Posterior vena cava (tissue), 2 donors: ENCODE data around the gene PDZD8. TPM values are rescaled to one million over a fixed set of nuclear protein-coding genes. Genes with fewer than 3 reads are reported as not detected.

Experiments used
- DNase-seq: peaks from one replicate; pipeline ENCODE4 v3.0.0-alpha.2; 2020; ENCODE audit warnings: low spot score
- intact Hi-C, 2 donors: fragments of 100-400 bp; cut with DNase I; formaldehyde crosslinking; loops; one replicate each; pipeline versions ENCODE4 v1.14.1 to v1.14.2; 2022 to 2023
- total RNA-seq, 2 donors: library from RNA; stranded (reverse); fragmentation: NEBNext Ultra II Directional; extraction: Animal tissue kit (Norgen Biotek cat#: 25700); gene quantifications; one replicate each; pipeline ENCODE4 v1.2.1, GENCODE V29; 2021
- donor health status: DM: yes; HTN: yes; CAD: no.
- donor health status: DM: yes; HTN: yes; CAD: no.

Gene PDZD8
- total RNA-seq, 2 donors from 2014 or later = 29.2 to 35.7 TPM

DNA sequence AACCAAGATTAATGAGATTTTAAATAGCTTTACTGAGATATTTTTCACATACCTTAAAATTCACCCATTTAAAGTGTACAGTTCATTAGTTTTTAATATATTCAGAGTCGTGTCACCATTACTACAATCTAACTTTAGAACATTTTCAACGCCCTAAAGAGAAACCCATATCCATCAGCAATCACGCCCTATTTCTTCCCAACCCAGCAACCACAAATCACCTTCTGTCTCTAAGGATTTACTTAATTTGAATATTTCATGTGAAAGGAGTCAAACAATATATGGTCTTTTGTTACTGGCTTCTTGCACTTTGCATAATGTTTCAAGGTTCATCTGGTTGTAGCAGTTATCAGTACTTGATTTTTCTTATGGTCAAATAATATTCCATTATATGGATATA is 25.1 kb upstream of the PDZD8 start:
- no peak for DNase-seq
- intact Hi-C loops = no loop called here

GRCh38 chr10:117399341-117400196 is 24.3 kb upstream of the PDZD8 start:
- intact Hi-C loops = no loop called here
- DNase-seq = no peak

DNA sequence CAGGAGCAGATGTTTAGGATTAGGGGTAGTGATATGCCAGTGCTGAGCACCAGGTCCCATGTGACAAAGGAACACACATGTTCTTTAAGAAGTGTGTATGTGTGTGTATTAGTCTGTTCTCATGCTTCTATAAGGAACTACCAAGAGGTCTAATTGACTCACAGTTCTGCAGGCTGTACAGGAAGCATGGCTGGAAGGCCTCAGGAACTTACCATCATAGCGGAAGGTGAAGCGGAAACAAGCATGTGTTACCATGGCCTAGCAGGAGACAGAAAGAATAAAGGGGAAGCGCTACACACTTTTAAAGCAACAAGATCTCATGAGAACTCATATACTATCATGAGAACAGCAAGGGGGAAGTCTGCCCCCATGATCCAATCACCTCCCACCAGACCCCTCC is 22.8 kb upstream of the PDZD8 start:
- intact Hi-C loops = no loop called here
- DNase-seq = no peak

DNA sequence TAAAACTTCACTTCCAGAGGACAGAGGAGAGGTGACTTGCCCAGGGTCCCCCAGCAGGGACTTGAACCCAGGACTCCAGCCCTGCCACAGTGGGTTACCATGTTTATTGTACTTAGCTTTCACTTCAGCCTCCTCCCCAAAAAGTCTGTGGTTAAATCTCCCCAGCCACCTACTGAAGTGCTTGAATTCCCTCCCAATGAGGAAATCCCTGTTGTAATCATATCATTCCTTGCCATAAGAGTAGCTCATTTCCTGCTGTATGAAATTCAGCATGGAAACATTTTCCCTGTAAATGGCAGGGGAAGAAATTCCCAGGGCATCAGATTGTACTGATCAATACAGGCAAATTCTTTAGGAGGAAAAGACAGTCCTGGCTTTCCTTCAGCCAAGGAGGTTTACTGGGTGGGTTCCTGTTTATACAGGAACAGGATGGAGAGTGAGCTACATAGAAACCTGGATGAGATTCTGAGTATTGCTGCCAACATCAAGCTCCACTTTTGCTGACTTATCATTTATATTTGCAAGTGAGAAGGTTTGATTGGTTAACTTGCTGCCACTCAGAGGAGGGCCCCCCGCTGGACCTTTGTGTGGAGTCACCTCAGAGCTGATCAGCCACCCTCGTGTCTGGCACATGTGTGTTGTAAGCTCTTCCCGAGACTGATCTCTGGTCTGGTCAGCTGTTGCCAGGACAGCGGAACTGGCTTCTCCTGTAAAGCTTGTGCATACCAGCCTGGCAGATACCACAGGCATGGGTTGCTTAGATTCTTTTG is 16.4 kb upstream of the PDZD8 start:
- intact Hi-C loops = no loop called here
- DNase-seq = no peak

- no peak for DNase-seq
Measured at GRCh38 chr10:117390420-117390819, 15.2 kb upstream of the PDZD8 start.

DNA sequence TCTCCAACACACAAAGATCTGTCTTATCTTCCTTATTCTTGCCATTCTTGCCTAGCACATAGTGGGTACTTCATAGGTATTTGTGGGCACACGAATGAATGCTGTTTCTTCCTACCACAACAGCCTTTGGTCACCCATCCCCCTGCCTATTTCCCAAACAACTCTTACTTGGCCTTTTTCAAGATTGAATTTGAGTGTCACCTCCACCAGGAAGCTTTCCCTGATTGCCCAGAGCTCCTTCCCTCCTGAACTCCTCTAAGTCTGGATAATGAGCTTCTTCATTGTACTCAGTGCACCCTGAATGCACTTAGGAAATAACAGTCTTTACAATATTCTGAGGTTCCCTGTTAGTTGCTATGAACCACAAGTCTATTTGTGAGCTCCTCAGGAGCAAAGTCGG is 11.6 kb upstream of the PDZD8 start:
- intact Hi-C loops = no loop called here
- DNase-seq = no peak

More at GRCh38 chr10:117390420-117390819, 15.2 kb upstream of the PDZD8 start:
- intact Hi-C loops = no loop called here

GRCh38 chr10:117382861-117383260 is 7.6 kb upstream of the PDZD8 start:
- intact Hi-C loops = no loop called here
- no peak for DNase-seq

DNA sequence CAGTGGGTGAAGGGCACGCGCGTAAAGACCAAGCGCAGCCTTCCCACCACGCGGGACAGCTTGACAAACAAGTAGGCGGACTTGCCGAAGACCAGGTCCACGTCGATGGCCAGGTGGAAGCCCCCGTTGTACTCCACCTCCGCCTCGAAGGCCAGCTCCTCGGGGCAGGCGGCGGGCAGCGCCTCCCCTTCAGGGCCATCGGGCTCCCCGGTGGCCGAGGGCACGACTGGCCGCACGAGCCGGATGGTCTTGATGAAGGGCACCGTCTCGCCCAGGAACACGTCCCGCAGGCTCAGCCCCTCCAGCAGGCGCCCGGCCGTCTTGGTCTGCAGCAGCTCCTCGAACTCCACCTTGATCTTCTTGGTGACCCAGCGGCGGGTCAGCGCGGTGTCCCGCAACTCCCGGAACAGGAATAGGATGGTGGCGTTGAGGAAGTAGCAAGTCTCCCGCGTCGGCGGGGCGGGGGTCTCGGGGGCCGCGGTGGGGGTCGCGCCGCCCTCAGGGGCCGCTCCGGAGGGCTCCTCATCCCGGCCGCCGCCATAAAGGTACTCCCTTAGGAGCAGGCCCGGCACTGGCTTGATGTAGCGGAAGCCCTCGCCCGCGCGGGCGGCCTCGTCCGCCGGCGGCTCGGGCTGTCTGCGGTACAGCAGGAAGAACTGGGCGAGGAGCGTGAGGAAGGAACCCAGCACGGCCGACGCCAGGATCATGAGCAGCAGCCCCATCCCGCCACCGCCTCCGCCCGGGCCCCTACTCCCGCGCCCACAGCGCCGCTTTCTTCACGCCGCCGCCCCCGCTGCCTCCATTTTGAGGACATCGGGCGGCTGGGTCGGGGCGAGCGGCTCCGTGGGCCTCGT is 507 bp downstream of the PDZD8 start:
- intact Hi-C loops = no loop called here
- peak; percentile 89 for DNase-seq

- peak; percentile 87 for DNase-seq
- intact Hi-C loops = no loop called here
Measured at GRCh38 chr10:117373823-117374505, 1.3 kb downstream of the PDZD8 start.

DNA sequence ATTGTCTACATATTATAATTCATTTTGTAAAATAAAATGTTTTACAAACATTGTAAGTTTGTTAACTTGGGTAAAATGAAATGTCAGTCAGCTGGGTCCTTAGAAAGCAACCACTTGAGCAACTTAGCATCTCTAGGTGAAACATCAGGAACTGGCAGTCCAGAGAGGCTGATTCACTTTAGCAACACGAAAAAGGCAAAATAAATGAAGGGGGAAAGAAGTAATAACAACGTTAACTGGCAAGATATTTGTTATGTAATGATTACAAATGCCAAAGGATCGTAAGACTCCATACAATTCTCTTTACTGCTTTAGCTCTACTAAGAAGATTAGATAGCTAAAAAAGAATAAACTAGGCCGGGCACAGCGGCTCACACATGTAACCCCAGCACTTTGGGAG is 5.0 kb downstream of the PDZD8 start:
- intact Hi-C loops = no loop called here
- DNase-seq = no peak

- DNase-seq = no peak
- intact Hi-C loops = no loop called here
Measured at GRCh38 chr10:117367718-117368117, 7.5 kb downstream of the PDZD8 start.

DNA sequence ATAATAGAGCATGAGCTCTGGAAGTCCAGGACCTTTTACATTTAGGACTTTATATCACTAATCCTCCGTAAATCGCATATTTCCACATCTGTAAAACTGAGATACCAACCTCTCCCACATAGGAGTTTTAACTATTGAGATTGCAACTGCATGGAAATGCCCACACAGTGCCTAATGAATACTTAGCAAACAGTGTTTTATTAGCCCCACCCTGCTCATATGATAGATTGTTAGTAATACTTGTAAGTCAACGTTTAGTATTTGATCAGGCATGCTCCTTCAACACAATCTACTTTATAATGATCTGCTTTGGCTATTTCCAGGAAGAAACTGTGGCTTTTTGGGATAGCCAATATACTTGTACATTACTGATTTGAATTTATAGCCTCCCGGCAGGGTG is 8.5 kb downstream of the PDZD8 start:
- no peak for DNase-seq
- intact Hi-C loops = no loop called here

GRCh38 chr10:117365612-117366011 is 9.6 kb downstream of the PDZD8 start:
- DNase-seq = no peak
- intact Hi-C loops = no loop called here

DNA sequence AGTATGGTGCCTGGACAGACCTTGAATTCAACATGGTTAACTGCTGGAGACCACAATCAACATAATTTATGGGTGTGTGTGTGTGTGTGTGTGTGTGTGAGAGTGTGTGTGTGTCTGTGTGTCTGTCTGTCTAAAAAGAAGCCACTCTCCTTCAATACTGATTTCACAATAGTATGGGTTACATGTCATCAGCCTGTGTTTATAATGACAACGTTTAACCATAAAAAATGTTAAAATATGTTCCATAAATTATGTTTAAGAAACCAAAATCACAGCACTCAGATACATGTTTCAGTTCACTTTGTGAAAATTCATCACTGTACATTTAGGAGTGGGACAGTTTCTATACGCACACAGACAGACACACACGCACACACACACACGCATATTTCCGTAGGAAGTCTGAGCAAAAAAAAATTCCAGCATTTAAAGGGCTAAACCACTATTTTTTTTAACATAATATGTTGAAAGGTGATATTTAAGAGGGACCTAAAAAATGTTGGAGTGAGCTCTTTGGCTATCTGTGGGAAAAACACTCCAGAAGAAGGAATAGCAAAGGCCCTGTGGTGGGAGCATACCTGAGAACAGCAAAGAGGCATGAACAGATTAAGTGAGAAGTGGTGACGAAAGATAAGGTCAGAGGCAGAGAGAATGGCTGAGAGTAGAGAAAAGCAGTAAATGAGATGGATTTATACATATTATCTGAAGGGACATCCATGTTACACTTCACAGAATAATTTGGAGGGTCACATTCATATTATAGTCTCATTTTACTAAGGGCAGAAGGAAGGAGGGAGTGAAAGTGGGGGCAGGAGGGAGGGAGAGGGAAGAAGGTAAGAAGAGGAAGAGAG is 10.9 kb downstream of the PDZD8 start:
- DNase-seq = no peak
- intact Hi-C loops = no loop called here

DNA sequence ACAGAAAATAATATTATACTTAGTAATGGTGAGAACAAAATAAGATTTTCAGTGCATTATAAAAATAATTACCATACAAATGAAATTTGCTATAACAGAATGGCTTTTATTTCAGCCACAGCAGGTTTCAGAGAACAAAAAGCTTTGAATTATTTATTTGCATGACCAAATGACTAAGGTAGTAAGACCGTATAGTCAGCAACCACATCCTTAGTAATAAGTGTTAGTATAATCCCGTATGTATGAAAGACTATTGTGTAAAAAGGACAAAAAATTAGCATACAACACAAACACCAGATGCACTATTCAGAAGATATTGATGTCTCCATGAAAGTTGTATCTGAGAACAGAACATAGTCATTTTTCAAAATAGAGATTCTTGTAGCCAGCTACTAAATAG is 12.2 kb downstream of the PDZD8 start:
- DNase-seq = no peak
- intact Hi-C loops = no loop called here

DNA sequence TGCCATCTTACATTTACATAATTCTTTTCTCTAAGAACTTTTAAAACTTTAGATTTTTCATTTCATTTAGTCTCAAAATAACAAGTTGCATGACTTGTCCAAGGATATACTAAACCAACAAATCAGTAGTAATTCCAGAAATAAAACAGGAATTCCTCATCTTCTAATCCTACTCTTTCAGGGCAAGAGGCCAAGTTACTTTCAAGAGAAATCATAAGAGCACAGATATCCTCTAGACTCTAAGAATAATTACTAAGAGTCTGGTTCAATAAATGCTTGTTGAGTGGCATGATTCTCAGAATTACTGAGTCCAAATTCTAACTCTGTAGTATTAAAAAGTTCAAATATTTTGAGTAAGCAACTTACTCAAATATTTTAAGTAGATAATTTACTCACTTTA is 12.9 kb downstream of the PDZD8 start:
- no peak for DNase-seq

GRCh38 chr10:117360994-117361667 is 14.1 kb downstream of the PDZD8 start:
- no peak for DNase-seq
- intact Hi-C loops = no loop called here

More for the DNA sequence above, 12.9 kb downstream of the PDZD8 start:
- intact Hi-C loops = no loop called here

DNA sequence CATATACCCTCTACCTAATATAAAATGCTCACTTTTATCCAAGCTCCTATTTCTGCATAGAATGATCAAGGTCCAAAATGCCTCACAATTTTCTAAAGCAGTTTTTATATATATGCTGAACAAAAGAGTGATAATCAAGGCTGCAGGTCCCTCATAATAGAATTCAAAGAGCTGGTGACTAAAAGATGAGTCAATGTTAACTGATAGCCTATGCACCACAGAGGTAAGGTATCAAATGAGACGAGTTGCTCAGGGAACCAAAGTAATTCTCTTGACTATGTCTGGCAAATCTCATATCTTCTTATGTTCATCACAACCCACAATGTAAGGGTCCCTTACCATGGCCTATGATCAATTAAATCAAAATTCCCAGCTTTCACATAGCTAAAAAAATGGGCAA is 15.2 kb downstream of the PDZD8 start:
- no peak for DNase-seq
- intact Hi-C loops = no loop called here
